ENCODE measurements around the gene ASCL5.

ASCL5 gene

GRCh38 chr1:201122321-201122957 lies 4.5 kb downstream of the ASCL5 start:
- TF ChIP-seq CTCF (conservative IDR thresholded peaks at IDR 0.05) = no peak
- H3K27ac ChIP-seq = no peak overlapping the region

GRCh38 chr1:201119206-201120197 lies 7.5 kb downstream of the ASCL5 start:
- H3K27ac ChIP-seq = no peak overlapping the region
- peak; percentile 70 for TF ChIP-seq CTCF (conservative IDR thresholded peaks at IDR 0.05)

GRCh38 chr1:201116091-201116490 lies 10.9 kb downstream of the ASCL5 start:
- no peak overlapping the region for H3K27ac ChIP-seq
- no peak for TF ChIP-seq CTCF (conservative IDR thresholded peaks at IDR 0.05)

- H3K27ac ChIP-seq = peak overlapping the region; percentile 79; the same call in 1 of the 2 replicates
- TF ChIP-seq CTCF (conservative IDR thresholded peaks at IDR 0.05) = no peak
Observed at GRCh38 chr1:201115390-201115937, 11.5 kb downstream of the ASCL5 start.

GRCh38 chr1:201114245-201115131 lies 12.5 kb downstream of the ASCL5 start:
- peak overlapping the region; percentile 79 for H3K27ac ChIP-seq
- TF ChIP-seq CTCF (conservative IDR thresholded peaks at IDR 0.05) = peak; percentile 86

GRCh38 chr1:201113451-201114244 lies 13.3 kb downstream of the ASCL5 start:
- no peak for TF ChIP-seq CTCF (conservative IDR thresholded peaks at IDR 0.05)
- H3K27ac ChIP-seq = peak overlapping the region; percentile 79

Measured in VCaP (cell line).